GM06990 (cell line): ENCODE measurements around the gene HLCS.

Experiments
- DNase-seq: peaks from one replicate; pipeline ENCODE4 v3.0.0-alpha.2; 2011; ENCODE audit not compliant: insufficient read length; ENCODE audit errors: extremely low read depth
- H3K27me3 ChIP-seq: replicated peaks from 2 replicates; pipeline ENCODE4 v1.6.0; 2011; ENCODE audit warnings: low read length; ENCODE audit not compliant: control insufficient read depth, insufficient read depth
- H3K36me3 ChIP-seq: 2 replicates; pipeline ENCODE4 v1.5.1; 2011; ENCODE audit warnings: low read length; ENCODE audit not compliant: control insufficient read depth, insufficient read depth
- H3K4me3 ChIP-seq: replicated peaks from 2 replicates; pipeline ENCODE4 v1.5.1; 2011; ENCODE audit warnings: low read depth, mild to moderate bottlenecking, control low read depth, low read length
- CTCF ChIP-seq: IDR thresholded peaks from 2 replicates; pipeline ENCODE4 v1.5.1; 2011; ENCODE audit warnings: low read length, control low read depth, mild to moderate bottlenecking, inconsistent platforms; ENCODE audit not compliant: insufficient read depth, poor library complexity, severe bottlenecking

The HLCS gene

DNA sequence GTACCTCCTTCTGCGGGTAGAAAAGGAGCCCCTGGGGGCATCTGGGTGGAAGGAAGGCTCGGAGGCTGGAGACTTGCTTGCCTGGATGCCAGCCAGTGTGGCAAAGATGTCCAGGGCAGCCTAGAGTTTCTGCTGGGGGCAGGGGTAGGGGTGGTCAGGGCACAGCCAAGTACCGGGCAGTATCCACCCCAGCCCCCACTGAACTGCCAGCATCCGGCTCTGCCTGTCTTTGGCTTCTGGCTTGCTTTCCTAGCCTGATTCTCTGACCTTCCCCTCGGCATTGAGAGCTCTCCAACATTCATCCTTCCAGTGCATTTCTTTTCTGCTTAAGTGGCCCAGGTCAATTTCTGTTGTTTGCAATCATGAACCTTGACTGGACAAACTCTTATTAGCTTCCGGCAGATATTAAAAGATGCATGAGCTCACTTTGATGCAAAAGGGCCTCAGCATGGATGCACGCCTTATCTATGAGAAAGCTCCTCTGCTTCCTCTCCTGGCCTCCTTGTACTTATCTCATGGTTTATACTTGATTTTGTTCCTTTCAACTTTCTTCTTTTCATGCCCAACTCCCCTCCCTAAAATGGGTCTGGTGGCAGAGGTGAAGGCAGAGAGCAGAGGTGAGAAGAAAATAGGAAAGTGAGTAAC lies 116.9 kb downstream of the HLCS start:
- DNase-seq: no peak
- no peak for TF ChIP-seq CTCF
- no peaks in the 10 kb centered on the region for H3K36me3 ChIP-seq
- H3K27me3 ChIP-seq: no peaks in the 10 kb centered on the region
- no peak overlapping the region for H3K4me3 ChIP-seq

GRCh38 chr21:36848730-36849274 lies 117.7 kb downstream of the HLCS start:
- Histone ChIP-seq H3K36me3 (no peaks in the 10 kb centered on the region), H3K27me3 (no peaks in the 10 kb centered on the region), H3K4me3 (no peak overlapping the region)
- no peak for TF ChIP-seq CTCF
- no peak for DNase-seq

- no peak overlapping the region for H3K4me3 ChIP-seq
- H3K27me3 ChIP-seq: no peaks in the 10 kb centered on the region
- no peaks in the 10 kb centered on the region for H3K36me3 ChIP-seq
- TF ChIP-seq CTCF: no peak
- no peak for DNase-seq
Observed at GRCh38 chr21:36847189-36847588, 119.3 kb downstream of the HLCS start.

DNA sequence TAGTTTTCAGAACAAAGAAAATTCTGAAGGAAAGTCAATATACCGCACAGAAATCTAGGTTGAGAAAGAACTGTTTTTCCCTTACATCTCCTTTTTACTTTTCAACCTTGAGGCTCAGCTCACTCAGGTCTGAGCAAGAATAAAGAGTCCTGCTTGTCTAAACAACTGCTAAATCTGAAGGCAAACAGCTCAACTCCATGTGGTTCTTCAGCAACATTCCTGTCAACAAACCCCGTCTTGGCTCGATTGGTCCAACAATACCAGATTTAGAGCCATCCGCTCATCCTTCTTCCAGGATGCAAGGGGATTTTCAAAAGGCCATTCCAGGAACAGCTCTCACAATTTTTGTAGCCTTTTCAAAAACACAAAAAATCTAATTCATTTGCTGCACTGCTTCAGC lies 119.8 kb downstream of the HLCS start:
- TF ChIP-seq CTCF: no peak
- no peaks in the 10 kb centered on the region for H3K36me3 ChIP-seq
- no peaks in the 10 kb centered on the region for H3K27me3 ChIP-seq
- DNase-seq: no peak
- no peak overlapping the region for H3K4me3 ChIP-seq

DNA sequence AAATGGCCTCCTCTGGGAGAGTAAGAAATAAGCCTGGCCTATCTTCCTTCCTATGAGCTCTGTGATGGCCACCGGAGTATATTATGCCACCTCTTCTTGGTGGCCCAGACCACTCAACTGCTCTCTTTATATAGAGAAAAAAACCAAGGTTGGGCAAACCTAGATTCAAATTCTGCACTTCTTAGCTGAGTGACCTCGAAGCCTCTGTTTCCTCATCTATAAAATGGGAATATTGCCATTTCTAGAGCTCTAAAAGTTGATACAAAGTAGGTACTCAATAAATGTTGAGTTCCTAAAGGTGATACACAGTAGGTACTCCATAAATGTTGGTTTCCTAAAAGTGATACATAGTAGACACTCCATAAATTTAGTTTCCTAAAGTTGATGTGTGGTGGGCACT lies 120.7 kb downstream of the HLCS start:
- TF ChIP-seq CTCF: no peak
- no peaks in the 10 kb centered on the region for H3K36me3 ChIP-seq
- no peaks in the 10 kb centered on the region for H3K27me3 ChIP-seq
- DNase-seq: no peak
- H3K4me3 ChIP-seq: no peak overlapping the region

- Histone ChIP-seq H3K4me3 (no peak overlapping the region), H3K27me3 (no peaks in the 10 kb centered on the region), H3K36me3 (no peaks in the 10 kb centered on the region)
- DNase-seq: no peak
- TF ChIP-seq CTCF: no peak
Observed at GRCh38 chr21:36845070-36845469, 121.4 kb downstream of the HLCS start.
